IMR-90 (cell line): ENCODE results near the gene CROCC2.

Experiments
- BHLHE40 ChIP-seq: fragments of 150-350 bp; IDR thresholded peaks from 2 replicates; pipeline ENCODE4 v1.6.1; 2016; ENCODE audit warnings: mild to moderate bottlenecking, low read depth, low read length
- CHD1 ChIP-seq: IDR thresholded peaks from 2 replicates; pipeline ENCODE4 v1.6.1; 2012; ENCODE audit warnings: low read depth, low read length, improper control_type of control experiment
- CTCF ChIP-seq: conservative IDR thresholded peaks from 2 replicates; pipeline ENCODE4 v1.5.1; 2012; ENCODE audit warnings: mild to moderate bottlenecking, low read depth, low read length, improper control_type of control experiment
- ELK1 ChIP-seq: fragments of 150-350 bp; IDR thresholded peaks from 2 replicates; pipeline ENCODE4 v1.6.1; 2016; ENCODE audit warnings: low read depth, mild to moderate bottlenecking, low read length, moderate library complexity, borderline replicate concordance
- FOS ChIP-seq: fragments of 150-350 bp; IDR thresholded peaks from 2 replicates; pipeline ENCODE4 v1.6.1; 2016; ENCODE audit warnings: low read depth, low read length
- MAFK ChIP-seq: IDR thresholded peaks from 2 replicates; pipeline ENCODE4 v1.6.1; 2012; ENCODE audit warnings: low read depth, low read length, improper control_type of control experiment
- MAZ ChIP-seq: IDR thresholded peaks from 2 replicates; pipeline ENCODE4 v1.6.1; 2012; ENCODE audit warnings: low read depth, mild to moderate bottlenecking, low read length, improper control_type of control experiment, moderate library complexity, borderline replicate concordance
- NFE2L2 ChIP-seq: fragments of 150-350 bp; IDR thresholded peaks from 2 replicates; pipeline ENCODE4 v1.6.1; 2016; ENCODE audit warnings: low read depth, mild to moderate bottlenecking, low read length
- POLR2A ChIP-seq: IDR thresholded peaks from 2 replicates; pipeline ENCODE4 v1.6.1; 2012; ENCODE audit warnings: mild to moderate bottlenecking, low read depth, low read length
- RAD21 ChIP-seq: IDR thresholded peaks from 2 replicates; pipeline ENCODE4 v1.6.1; 2012; ENCODE audit warnings: low read length, improper control_type of control experiment
- RCOR1 ChIP-seq: IDR thresholded peaks from 2 replicates; pipeline ENCODE4 v1.6.1; 2012; ENCODE audit warnings: mild to moderate bottlenecking, low read length, improper control_type of control experiment; ENCODE audit not compliant: insufficient replicate concordance
- RFX5 ChIP-seq: IDR thresholded peaks from 2 replicates; pipeline ENCODE4 v1.8.0; 2012; ENCODE audit warnings: low read depth, mild to moderate bottlenecking, low read length, moderate library complexity
- SMC3 ChIP-seq: fragments of 150-350 bp; IDR thresholded peaks from 2 replicates; pipeline ENCODE4 v1.6.1; 2016; ENCODE audit warnings: low read depth, mild to moderate bottlenecking, antibody characterized with exemption, low read length, moderate library complexity
- USF2 ChIP-seq: fragments of 150-350 bp; IDR thresholded peaks from 2 replicates; pipeline ENCODE4 v1.6.1; 2017; ENCODE audit warnings: mild to moderate bottlenecking, antibody characterized with exemption, low read length, low read depth

GRCh38 chr2:240930096-240930630 is 24.0 kb downstream of the CROCC2 start:
- no peak for TF ChIP-seq CTCF
- no peak for TF ChIP-seq MAFK
- TF ChIP-seq RFX5: no peak
- no peak for TF ChIP-seq RCOR1
- TF ChIP-seq USF2: no peak
- no peak for TF ChIP-seq ELK1
- TF ChIP-seq NFE2L2: no peak
- no peak for TF ChIP-seq POLR2A
- TF ChIP-seq BHLHE40: no peak
- no peak for TF ChIP-seq RAD21
- TF ChIP-seq FOS: no peak
- no peak for TF ChIP-seq SMC3
- TF ChIP-seq CHD1: no peak
- no peak for TF ChIP-seq MAZ
